ENCODE data around the gene ZNF747.

The ZNF747 gene

DNA sequence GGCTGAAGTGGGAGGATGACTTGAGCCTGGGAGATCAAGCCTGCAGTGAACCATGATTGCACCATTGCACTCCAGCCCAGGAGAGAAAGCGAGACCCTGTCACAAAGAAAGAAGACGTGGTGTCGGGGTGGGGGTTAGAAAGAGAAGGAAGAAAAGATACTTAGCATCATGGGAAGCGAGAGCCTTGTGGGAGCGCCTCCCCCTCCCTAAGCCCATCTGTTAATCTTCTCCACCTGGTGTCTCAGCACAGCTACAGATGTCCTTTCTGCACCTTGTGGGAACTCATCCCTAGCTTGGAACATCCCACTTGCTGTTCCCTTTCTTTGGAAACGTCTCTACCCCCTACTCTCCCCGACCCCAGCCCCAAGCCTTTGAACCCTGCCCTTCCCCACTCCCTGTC is 30.9 kb upstream of the ZNF747 start:
- TF ChIP-seq, protein P1, sequence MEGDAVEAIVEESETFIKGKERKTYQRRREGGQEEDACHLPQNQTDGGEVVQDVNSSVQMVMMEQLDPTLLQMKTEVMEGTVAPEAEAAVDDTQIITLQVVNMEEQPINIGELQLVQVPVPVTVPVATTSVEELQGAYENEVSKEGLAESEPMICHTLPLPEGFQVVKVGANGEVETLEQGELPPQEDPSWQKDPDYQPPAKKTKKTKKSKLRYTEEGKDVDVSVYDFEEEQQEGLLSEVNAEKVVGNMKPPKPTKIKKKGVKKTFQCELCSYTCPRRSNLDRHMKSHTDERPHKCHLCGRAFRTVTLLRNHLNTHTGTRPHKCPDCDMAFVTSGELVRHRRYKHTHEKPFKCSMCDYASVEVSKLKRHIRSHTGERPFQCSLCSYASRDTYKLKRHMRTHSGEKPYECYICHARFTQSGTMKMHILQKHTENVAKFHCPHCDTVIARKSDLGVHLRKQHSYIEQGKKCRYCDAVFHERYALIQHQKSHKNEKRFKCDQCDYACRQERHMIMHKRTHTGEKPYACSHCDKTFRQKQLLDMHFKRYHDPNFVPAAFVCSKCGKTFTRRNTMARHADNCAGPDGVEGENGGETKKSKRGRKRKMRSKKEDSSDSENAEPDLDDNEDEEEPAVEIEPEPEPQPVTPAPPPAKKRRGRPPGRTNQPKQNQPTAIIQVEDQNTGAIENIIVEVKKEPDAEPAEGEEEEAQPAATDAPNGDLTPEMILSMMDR (IDR thresholded peaks at IDR 0.05; ENCODE audit: low read depth, low read length), result no peak
- no peak for DNase-seq (ENCODE audit: extremely low read depth, low read depth)

DNA sequence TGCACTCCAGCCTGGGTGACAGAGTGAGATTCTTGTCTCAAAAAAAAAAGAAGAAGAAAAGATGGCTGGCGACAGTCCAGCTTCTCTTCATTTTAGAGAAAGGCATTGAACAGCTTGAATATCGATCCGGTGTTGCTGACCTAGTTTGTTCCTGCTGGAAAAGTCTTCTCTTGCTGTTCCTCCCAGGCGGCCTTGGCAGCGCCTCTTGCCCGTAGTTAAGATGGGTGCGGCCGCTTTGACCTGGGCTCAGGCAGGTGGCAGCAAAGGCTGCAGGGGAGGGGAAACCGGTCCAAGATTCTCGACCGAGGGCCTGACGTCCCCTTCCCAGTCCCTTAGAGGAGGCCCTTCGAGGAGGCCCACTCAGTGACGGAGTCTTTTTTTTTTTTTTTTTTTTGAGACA is 27.4 kb upstream of the ZNF747 start:
- TF ChIP-seq, protein P1 (IDR thresholded peaks at IDR 0.05; ENCODE audit: low read depth, low read length), result no peak
- DNase-seq (ENCODE audit: extremely low read depth, low read depth), result no peak

DNA sequence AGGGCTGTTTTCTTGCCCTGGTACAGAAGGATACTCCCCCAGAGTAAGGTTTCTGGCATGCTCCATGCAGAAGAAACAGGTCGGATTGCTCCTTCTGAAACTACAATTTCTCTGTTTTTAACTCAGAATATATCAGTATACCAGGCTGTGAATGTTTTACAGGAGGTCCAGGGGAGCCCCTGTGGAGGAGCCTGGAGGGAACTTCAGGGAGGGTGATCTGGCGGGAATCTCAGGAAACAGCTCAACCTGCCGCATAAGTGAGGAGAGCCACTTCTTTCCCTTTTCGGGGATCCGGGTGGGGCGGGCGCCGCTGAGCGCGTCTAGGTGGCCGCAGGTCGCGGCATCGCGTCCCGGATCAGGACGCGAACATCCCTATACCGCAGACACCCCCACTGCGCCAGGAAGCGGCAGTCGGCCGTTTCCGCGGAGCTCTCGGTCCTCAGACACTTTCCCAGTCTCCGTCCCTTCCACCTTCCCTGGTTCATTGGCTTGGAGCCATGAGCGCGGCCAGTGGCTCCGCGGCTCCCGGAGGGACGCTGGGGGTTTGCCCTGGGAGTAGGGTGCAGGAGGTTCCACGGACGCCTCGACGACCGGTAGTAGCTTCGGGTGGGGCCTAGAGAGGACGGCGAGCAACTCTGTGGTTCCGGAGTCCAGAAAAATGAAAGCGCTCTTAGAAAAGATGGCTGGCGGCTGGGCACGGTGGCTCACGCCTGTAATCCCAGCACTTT is 26.6 kb upstream of the ZNF747 start:
- TF ChIP-seq, protein P1 (IDR thresholded peaks at IDR 0.05; ENCODE audit: low read depth, low read length), result no peak
- no peak for DNase-seq (ENCODE audit: extremely low read depth, low read depth)

DNA sequence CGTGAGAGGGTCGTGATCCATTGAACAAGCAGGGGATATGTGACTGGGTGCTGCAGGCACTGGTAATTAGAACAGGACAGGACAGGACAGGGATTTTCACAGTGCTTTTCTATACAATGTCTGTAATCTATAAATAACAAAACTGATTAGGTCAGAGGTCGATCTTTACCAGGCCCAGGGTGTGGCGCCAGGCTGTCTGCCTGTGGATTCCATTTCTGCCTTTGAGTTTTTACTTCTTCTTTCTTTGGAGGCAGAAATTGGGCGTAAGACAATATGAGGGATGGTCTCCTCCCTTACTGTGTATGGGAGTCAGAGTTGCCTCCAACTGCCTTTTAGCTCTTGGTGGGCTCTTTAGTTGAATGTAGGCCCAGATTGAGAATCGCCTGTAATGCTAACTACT is 25.0 kb upstream of the ZNF747 start:
- DNase-seq (ENCODE audit: extremely low read depth, low read depth), result no peak
- TF ChIP-seq, protein P1 (IDR thresholded peaks at IDR 0.05; ENCODE audit: low read depth, low read length), result no peak

DNA sequence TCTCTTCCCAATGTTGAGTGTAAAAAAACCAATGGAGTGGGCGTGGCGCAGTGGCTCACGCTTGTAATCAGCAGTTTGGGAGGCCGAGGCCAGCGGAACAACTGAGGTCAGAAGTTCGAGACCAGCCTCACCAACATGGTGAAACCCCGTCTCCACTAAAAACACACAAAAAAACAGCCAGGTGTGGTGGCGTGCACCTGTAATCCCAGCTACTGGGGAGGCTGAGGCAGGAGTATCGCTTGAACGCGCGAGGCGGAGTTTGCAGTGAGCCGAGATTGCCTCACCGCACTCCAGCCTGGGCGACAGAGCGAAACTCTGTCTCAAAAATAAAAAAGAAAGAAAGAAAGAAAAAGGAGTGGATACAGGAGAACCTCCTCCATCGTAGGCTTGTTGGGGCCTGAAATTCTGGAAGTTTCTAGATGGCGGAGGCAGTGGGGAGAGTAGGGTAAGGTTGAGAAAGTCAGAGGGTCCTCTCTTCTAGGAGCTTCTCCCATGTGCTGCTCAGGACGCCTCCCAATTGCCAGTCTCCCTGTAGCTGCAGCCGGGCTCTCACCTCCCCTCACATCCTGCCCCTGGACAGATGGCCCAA is 24.2 kb upstream of the ZNF747 start:
- TF ChIP-seq, protein P1 (IDR thresholded peaks at IDR 0.05; ENCODE audit: low read depth, low read length), result no peak
- no peak for DNase-seq (ENCODE audit: extremely low read depth, low read depth)

DNA sequence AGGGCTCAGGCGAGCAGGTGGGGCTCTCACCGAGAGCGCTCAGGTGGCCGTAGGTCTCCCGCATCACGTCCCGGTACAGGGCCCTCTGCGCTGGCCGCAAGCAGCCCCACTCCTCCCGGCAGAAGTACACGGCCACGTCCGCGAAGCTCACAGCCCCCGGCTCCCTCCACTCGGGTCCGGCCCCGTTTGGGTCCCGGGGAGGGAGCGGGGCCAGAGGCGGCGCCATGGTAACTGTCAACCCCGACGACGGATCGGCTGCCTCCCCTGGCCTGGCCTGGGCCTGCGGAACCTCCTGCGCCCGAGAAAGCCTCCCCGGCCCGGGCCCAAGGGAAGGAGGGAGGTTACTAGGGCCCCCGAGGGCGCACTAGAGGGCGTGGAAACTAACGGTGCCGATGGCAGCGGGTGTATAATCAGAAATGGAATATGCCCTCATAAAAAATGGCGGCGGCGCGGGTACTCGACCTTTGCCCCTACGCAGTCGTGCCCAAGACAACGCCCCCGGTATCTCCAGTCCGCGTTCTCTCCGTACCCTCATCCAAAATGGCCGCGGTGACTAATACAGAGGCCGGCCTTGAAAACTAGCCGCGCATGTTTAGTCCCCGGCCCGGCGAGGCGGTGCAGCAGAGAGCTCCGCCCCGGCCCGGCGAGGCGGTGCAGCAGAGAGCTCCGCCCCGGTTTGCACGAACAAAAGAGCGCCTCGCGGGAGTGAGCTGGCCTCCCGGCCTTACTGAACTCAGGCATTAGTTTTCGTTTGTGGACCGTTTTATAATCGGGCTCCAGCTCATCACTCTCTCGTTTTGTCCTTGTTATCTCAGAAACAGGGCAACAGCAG is 23.5 kb upstream of the ZNF747 start, which contains the start of gene ZNF764:
Gene ZNF764, minus strand, starts transcription at position 418 of the 832 bp plus-strand sequence. Its CDS starts 192 bp downstream, at position 226.
- TF ChIP-seq, protein P1 (IDR thresholded peaks at IDR 0.05; ENCODE audit: low read depth, low read length), result no peak
- peak; percentile 91 for DNase-seq (ENCODE audit: extremely low read depth, low read depth)

DNA sequence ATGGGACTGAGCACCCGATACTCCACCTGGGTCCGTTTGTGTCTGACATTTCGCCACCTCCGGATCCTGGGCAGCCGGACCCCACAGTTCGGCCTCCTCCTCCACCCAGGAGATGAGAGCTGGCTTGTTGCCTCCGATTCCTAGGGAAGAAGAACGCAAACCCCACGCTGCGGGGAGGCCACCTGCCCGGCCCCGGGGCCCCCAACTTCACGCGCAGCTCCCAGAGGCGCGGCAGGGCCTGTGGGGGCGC is 23.0 kb upstream of the ZNF747 start:
- no peak for DNase-seq (ENCODE audit: extremely low read depth, low read depth)
- TF ChIP-seq, protein P1 (IDR thresholded peaks at IDR 0.05; ENCODE audit: low read depth, low read length), result no peak

Measured in AG09319 (cell line).